ENCODE measurements around the gene PAXIP1. TPM values are rescaled to one million over a fixed set of nuclear protein-coding genes. Genes with fewer than 3 reads are reported as not detected.

The PAXIP1 gene
- total RNA-seq, 6 experiments from 2014 or later = 5.2 to 9.3 (median 7.4) TPM

DNA sequence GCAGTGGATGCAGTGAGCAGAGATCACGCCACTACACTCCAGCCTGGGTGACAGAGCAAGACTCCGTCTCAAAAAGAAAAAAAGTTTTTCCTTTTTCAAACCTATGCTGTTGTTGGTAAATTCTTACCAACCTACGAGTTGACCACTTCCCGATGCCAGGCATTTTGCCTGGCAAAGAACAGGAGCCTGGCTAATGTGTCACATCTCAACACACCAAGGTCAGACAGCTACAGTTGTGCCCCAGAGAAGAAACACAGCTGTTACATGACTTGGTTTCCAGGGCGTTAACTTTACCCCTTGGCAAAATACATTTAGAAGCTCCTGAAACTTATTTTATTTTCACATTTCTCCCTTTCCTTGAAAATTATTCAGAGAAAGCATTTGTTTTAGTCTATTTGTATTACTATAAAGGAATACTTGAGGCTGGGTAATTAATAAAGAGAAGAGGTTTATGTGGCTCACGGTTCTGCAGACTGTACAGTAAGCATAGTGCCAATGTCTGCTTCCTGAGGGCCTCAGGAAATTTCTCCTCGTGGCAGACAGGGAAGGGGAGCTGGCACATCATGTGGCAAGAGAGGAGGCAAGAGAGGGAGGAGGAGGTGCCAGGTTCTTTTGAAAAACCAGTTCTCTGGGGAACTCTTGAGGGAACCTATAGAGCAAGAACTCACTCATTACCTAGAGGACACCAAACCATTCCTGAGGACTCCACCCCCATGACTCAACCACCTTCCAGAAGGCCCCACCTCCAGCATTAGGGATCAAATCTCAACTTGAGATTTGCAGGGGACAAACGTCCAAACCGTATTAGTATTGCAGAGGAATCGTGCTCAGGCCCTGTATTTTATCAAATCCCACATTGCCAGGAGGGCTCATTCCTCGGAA is 83.3 kb downstream of the PAXIP1 start:
- no peak overlapping the region for H3K27ac Mint-ChIP-seq
- DNase-seq = no peak
- no peaks in the 10 kb centered on the region for H3K36me3 Mint-ChIP-seq (ENCODE audit: low read depth)
- no peaks in the 10 kb centered on the region for H3K9me3 Mint-ChIP-seq
- no peaks in the 10 kb centered on the region for H3K4me1 Mint-ChIP-seq (ENCODE audit: low read depth)
- no peak for TF ChIP-seq CTCF (IDR thresholded peaks at IDR 0.05)
- H3K4me3 Mint-ChIP-seq = no peak overlapping the region
- H3K27me3 Mint-ChIP-seq (ENCODE audit: insufficient read depth) = peaks cover 16% of the 10 kb centered on the region

DNA sequence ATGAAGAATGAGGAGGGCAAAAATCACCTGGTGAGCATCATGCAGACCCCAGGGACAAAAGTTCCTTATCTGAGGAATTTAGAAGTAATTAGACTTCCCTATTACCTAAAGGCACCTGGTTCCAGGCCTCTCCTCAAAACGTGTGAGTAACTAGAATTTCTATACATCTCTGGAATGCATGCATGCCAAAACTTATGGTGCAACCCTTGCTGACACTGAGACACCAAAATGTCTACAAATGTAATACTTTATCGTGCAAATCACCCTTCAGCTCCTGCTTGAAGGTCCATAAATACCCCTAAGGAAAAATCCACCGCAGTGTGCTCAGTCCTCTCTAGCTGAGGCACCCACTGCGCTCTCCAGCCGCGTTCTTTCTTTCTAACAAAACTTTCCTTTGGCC is 84.2 kb downstream of the PAXIP1 start:
- DNase-seq = no peak
- no peaks in the 10 kb centered on the region for H3K36me3 Mint-ChIP-seq (ENCODE audit: low read depth)

GRCh38 chr7:154918266-154918665 is 84.7 kb downstream of the PAXIP1 start:
- no peak for TF ChIP-seq CTCF (IDR thresholded peaks at IDR 0.05)

More for the DNA sequence above, 84.2 kb downstream of the PAXIP1 start:
- no peak for TF ChIP-seq CTCF (IDR thresholded peaks at IDR 0.05)
- Mint-ChIP-seq H3K27me3 (ENCODE audit: insufficient read depth) (peaks cover 19% of the 10 kb centered on the region), H3K27ac (no peak overlapping the region), H3K9me3 (no peaks in the 10 kb centered on the region), H3K4me1 (ENCODE audit: low read depth) (peaks cover 3% of the 10 kb centered on the region; the same call in 1 of the 2 replicates), H3K4me3 (no peak overlapping the region)

GRCh38 chr7:154917808-154918160 is 85.1 kb downstream of the PAXIP1 start:
- DNase-seq = no peak
- no peaks in the 10 kb centered on the region for H3K36me3 Mint-ChIP-seq (ENCODE audit: low read depth)
- TF ChIP-seq CTCF (IDR thresholded peaks at IDR 0.05) = no peak
- H3K4me3 Mint-ChIP-seq = no peak overlapping the region
- no peak overlapping the region for H3K27ac Mint-ChIP-seq
- H3K27me3 Mint-ChIP-seq (ENCODE audit: insufficient read depth) = peaks cover 18% of the 10 kb centered on the region
- no peaks in the 10 kb centered on the region for H3K9me3 Mint-ChIP-seq
- peaks cover 6% of the 10 kb centered on the region; the same call in 1 of the 2 replicates for H3K4me1 Mint-ChIP-seq (ENCODE audit: low read depth)

More at GRCh38 chr7:154918266-154918665, 84.7 kb downstream of the PAXIP1 start:
- no peaks in the 10 kb centered on the region for H3K36me3 Mint-ChIP-seq (ENCODE audit: low read depth)
- no peak overlapping the region for H3K4me3 Mint-ChIP-seq
- no peaks in the 10 kb centered on the region for H3K9me3 Mint-ChIP-seq
- H3K27me3 Mint-ChIP-seq (ENCODE audit: insufficient read depth) = peaks cover 21% of the 10 kb centered on the region
- H3K4me1 Mint-ChIP-seq (ENCODE audit: low read depth) = peaks cover 6% of the 10 kb centered on the region; the same call in 1 of the 2 replicates
- no peak overlapping the region for H3K27ac Mint-ChIP-seq
- no peak for DNase-seq

DNA sequence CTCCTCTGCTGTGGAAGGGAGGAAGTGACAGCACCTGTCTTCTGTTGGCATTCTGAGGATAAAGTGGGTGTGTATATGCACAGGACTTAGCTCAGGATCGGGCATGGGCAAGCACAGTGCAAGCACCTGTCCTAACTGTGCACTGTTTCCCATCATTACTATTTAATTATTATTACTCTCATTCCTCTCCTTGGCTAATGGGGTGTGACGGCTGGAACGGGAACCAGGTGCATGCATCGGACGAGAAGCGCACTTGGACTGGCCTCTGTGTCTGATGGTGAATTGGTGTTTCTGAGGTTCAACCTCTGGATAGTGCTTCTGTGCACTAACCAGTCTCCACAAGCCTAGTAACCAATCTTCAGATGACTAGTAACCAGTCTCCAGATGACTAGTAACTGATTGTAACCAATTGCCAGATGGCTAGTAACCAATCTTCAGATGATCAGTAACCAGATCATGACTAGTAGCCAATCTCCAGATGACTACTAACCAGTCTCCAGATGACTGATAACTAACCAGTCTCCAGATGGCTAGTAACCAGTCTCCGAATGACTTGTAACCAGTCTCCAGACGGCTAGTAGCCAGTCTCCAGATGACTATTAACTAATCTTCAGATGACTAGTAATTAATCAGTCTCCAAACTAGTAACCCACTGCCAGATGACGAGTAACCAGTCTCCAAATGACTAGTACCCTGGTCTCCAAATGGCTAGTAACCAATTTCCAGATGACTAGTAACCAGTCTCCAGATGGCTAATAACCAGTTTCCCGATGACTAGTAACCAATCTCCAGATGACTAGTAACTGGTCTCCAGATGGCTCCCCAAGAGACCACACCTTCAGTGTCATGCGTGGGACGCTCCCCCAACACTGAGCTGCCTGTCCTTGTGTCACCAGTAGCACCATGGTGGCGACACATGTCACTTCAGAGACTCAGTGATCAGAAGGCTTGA is 85.8 kb downstream of the PAXIP1 start:
- H3K9me3 Mint-ChIP-seq = no peaks in the 10 kb centered on the region
- peaks cover 6% of the 10 kb centered on the region; the same call in 1 of the 2 replicates for H3K4me1 Mint-ChIP-seq (ENCODE audit: low read depth)
- H3K36me3 Mint-ChIP-seq (ENCODE audit: low read depth) = no peaks in the 10 kb centered on the region
- H3K27ac Mint-ChIP-seq = no peak overlapping the region
- DNase-seq = no peak
- H3K4me3 Mint-ChIP-seq = no peak overlapping the region
- TF ChIP-seq CTCF (IDR thresholded peaks at IDR 0.05) = no peak
- H3K27me3 Mint-ChIP-seq (ENCODE audit: insufficient read depth) = peaks cover 22% of the 10 kb centered on the region
